GM12878 (cell line): ENCODE data around the gene HDAC5. TPM values are rescaled to one million over a fixed set of nuclear protein-coding genes. Genes with fewer than 3 reads are reported as not detected.

Experiments used
- CUX1 ChIP-seq: IDR thresholded peaks from 2 replicates; pipeline ENCODE4 v1.6.1; 2012; ENCODE audit warnings: improper control_type of control experiment, low read depth, low read length; ENCODE audit not compliant: insufficient replicate concordance
- PKNOX1 ChIP-seq: fragments of 450-650 bp; IDR thresholded peaks from 2 replicates; pipeline ENCODE4 v1.6.1; 2016; ENCODE audit warnings: mild to moderate bottlenecking
- RELB ChIP-seq: fragments of 450-650 bp; IDR thresholded peaks from 2 replicates; pipeline ENCODE4 v1.6.1; 2017; ENCODE audit warnings: low read depth, mild to moderate bottlenecking, moderate library complexity
- ZNF207 ChIP-seq: fragments of 450-650 bp; IDR thresholded peaks from 2 replicates; pipeline ENCODE4 v1.6.1; 2014; ENCODE audit warnings: antibody characterized with exemption, mild to moderate bottlenecking, borderline replicate concordance
- polyA plus RNA-seq, 11 experiments: library from polyadenylated mRNA; depleted of rRNA in 4 of 11; unstranded in 6 of 11; stranded (reverse) in 5 of 11; fragments of >200 nt; fragmentation: Nextera tagmentation in 4 of 11; fragmentation: Illumina TruSeq in 1 of 11; extraction: Ambion mirVana in 4 of 11; extraction: Trizol in 1 of 11; gene quantifications; 1 replicate in 1 of 11; 2 replicates in 10 of 11; pipeline versions ENCODE4 v1.2.1 to v1.2.3, GENCODE V29; 2011 to 2016; ENCODE audit warnings: inconsistent platforms in 2 of 11, missing spikeins in 2 of 11, low read depth in 1 of 11
- total RNA-seq, 4 experiments: library from RNA; depleted of rRNA in 3 of 4; stranded (reverse); fragments of >200 nt in 3 of 4; fragmentation: Illumina TruSeq in 1 of 4; extraction: Trizol in 1 of 4; gene quantifications; 2 replicates each; pipeline versions ENCODE4 v1.2.1 to v1.2.3, GENCODE V29; 2013 to 2021

HDAC5 gene
- total and polyA plus RNA-seq, 10 of the 15 experiments (the other 5 are each of a cell fraction or from before 2014, with no cell fraction given), result 1.1 to 58.0 (median 27.3) TPM

- no peak for TF ChIP-seq CUX1
- TF ChIP-seq ZNF207, result no peak
- TF ChIP-seq PKNOX1, result no peak
- no peak for TF ChIP-seq RELB
Measured at GRCh38 chr17:44061446-44061845, 62.0 kb downstream of the HDAC5 start (continued).
